Measurements from ENCODE around the gene GLTP.

GLTP gene

DNA sequence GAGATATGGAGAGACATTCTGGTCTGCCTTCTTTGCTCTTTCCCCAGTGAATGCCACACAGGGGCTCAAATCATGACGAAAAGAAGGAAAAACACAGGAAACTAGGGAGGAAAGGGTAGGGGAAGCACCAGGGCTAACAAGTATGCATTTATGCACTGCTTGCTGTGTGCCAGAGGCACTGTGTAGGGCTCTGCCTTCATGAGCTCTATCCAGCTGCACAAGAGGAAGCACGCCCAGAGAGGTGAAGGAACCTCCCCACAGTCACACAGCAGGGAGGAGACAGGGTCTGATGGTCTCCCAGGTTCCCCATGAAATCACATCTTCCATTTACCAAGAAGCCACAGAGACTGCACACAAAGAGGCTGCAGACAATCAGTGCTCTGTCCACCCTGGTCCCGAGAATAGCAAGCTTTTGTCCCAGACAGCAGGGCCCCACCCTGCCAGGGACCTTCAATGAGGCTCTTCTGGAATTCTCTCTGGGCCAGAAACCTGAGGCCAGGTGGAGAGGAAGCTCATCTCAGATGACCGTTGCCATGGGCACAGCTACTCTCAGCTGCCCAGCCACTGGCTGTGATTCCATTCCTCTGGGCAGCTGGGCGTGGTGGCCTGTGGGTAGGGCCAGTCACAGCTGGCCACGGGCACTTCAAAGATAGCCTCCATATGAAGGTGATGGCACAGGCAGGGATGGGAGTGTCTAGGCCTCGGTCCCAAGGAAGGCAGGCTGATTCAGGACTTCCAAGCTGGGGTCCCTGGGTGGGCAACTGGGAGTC, 39.9 kb downstream of the GLTP start:
- no peak for DNase-seq

- DNase-seq = no peak
Observed at GRCh38 chr12:109839444-109839843, 40.9 kb downstream of the GLTP start.

DNA sequence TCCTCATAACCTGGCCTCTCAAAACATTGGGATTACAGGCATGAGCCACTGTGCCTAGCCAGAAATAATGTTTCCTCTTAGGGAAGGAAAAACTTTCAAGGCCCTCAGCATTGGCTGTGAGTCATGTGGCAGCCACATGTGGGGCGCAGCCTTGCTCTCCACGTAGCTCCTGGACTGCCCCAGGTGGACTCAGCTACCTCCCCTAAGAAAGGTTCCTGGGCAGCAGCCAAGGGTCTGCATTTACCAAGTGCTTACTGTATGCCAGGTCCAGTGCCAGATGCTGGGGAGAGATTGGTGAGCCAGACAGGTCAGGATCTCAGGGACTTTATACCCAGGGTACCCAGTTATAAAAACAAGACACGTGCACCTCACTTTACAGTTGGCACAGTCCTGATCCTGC, 43.4 kb downstream of the GLTP start:
- DNase-seq = no peak

- DNase-seq = no peak
Observed at GRCh38 chr12:109835827-109836226, 44.5 kb downstream of the GLTP start.

DNA sequence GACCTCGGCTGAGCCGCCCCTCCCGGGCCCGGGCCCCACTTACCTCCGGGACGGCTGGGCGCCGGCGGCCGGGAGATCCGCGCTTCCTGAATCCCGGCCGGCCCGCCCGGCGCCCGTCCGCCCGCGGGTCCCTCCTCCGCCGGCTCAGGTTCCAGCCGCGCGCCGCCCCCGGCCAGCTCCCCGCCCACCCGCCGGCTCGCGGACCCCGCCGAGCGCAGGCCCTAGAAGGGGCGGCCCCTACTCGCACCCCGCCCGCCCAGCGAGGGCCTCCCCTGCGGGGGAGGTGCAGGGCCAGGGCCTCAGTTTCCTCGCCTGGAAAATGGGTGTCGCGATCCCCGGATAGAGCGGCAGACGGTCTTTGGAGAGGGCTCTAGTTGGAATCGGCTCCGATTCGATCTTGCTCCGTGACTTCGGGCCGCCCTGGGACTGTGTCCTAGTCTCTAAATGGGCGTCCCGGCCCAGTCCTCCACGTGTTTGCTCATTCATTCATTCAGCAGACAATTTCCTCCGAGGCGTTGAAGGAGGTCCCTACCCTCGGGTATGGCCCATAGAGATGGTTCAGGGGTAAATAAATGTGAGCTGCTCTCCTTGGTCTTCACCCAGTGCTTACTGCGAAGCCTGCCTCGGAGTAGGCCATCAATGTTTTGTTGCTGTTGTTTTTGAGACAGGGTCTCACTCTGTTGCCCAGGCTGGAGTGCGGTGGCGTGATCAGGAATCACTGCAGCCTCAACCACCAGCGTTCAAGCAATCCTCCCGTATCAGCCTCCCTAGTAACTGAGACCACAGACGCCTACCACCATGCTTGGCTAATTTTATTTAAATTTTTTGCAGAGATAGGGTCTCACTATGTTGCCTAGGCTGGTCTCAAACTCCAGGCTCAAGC, 46.8 kb downstream of the GLTP start, which contains the start of gene TRPV4:
Gene TRPV4 (minus strand): TSS at position 92 of the 883 bp plus-strand sequence. CDS start 18,602 bp downstream, outside the sequence.
- no peak for DNase-seq

DNA sequence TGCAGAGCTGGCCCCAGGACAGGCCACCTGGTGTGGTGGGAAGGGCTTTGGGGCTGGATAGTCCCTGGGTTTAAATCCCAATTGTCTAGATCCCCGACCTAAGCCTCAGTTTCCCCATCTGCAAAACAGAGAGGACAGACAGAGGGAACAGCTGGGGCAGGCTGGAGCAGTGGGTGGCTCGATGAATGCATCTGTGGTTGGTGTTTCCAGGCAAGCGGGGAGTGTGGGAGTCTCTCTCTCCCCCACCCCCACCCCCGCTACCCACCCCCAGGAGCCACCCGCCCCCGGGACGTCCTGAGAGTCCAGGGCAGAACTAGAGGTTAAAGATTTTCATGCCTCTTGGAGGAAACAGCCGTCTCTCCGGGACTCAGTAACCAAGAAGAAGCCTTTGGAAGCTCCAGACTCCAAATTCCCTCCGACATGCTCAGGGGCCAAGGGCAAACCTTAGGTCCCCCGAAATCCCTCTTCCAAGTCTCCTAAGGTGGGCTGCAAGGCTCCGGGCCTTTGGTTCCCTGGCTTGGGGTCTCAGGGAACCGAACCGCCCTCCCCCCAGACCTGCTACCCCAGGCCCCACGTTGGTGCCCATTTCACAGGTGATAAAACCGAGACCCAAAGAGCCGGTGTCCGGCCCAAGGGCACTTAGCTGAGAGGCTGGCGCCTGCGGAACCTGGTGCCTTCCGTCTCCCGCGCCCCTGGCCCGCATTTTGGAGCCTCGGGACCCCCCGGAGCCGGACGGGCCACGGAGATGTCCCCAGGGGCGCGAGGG, 47.6 kb downstream of the GLTP start:
- no peak for DNase-seq

GRCh38 chr12:109831929-109832328, 48.4 kb downstream of the GLTP start:
- DNase-seq = no peak

DNA sequence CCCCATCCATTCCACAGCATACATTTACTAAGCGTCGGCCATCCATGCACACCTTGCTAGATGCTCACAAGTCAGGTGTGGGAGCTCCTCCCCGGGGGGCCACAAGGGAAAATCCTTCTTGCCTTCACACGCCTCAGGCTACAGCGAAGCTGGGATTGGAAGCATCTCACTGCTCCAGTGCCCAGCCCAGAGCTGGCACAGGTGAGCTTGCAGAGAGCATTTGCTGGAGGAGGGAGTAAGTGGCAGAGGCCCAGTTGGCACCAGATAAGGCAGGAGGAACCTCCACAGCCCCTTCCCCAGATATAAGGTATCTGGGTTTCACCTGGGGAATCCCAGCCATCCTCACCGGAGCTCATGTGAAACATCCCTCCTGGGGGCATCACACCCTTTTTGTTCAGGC, 49.0 kb downstream of the GLTP start:
- DNase-seq = no peak

DNA sequence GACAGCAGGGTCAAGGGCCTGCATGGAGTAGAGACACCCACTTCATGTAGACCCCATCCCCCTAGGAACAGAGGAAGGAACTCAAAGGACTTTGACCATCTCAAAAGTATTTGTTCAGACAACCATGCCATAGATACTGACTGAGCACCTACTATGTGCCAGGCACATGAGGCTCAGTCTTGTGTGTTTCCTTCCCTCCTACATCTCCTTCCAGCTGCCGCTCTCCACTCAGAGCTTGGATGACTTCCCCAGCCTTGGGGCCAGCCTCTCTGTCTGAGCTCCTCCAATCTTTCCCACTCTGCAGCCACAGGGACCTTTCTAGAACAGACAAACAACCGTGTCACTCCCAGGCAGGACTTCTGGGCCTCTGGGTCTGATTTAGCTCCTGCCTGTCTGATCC, 49.6 kb downstream of the GLTP start:
- DNase-seq = no peak

DNA sequence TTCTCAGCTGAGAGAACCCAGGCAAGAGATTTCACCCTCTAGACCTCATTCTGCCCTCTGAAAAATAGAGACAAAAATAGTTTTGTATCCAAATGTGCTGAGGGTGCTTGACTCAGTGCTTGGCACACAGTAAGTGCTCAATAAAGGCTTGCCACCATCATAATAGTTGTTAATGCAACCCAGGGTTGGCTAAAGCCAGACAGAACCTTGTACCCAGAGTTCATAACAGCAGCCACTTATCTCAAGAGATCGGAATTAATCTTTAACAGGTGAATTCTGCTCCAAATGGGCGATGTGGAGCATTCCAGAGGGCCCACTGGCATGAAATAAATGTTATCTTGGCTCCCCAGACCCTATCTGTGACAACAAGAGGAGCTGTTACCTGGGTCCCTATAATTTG, 50.1 kb downstream of the GLTP start:
- no peak for DNase-seq

DNA sequence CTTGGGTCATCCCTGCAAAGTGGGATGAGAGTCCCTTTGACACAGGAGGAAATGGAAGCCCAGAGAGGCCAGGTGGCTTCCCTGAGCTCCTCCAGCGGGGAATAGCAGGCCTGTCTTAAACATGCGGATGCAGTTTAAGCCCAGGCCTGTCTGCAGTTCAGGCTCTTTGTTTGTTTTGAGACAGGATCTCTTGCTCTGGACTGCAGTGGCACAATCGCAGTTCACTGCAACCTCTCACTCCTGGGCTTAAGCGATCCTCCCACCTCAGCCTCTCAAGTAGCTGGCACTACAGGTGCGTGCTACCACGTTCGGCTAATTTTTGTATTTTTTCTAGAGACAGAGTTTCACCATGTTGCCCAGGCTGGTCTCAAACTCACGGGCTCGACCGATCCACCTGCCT, 50.7 kb downstream of the GLTP start:
- DNase-seq = no peak

GRCh38 chr12:109828754-109829511, 51.4 kb downstream of the GLTP start:
- DNase-seq = no peak

- peak; percentile 23 to 79 for DNase-seq
Observed at GRCh38 chr12:109827566-109828550, 52.5 kb downstream of the GLTP start.

DNA sequence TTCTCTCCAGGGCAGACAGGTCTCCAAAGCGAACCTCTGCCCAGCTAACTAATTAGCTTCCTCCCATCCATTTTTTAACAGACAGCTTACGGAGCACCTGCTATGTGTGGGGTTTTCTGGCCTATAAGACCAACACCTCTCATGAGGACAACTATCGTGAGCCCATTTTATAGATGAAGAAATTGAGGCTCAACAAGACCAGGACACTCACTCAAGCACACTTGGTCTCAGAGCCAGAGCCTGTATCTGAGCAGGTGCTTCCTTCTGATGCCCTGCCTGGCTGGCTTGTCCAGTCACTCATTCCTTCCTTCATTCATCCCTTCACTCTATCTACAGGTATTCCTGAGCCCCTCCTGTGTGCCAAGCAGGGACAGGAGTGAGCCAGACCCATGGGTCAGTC, 53.3 kb downstream of the GLTP start:
- DNase-seq = no peak

DNA sequence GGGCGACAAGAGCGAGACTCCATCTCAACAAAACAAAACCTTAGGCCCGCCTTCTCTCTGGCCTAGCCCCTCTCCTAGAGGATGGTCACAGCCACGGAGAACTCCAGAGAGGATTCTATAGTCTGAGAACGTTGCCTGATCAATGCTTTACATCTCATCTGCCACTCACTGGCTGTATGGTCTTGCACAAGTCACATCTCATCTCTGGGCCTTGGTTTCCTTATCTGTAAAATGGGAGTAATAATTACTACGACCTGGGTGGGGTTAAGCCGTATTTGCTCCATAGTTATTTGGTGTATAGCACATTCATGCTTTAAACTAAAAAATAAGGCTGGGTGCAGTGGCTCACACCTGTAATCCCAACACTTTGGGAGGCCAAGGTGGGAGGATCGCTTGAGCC, 55.6 kb downstream of the GLTP start:
- DNase-seq = no peak

- DNase-seq = no peak
Observed at GRCh38 chr12:109822951-109823411, 57.4 kb downstream of the GLTP start.

- no peak for DNase-seq
Observed at GRCh38 chr12:109822416-109822815, 57.9 kb downstream of the GLTP start.

DNA sequence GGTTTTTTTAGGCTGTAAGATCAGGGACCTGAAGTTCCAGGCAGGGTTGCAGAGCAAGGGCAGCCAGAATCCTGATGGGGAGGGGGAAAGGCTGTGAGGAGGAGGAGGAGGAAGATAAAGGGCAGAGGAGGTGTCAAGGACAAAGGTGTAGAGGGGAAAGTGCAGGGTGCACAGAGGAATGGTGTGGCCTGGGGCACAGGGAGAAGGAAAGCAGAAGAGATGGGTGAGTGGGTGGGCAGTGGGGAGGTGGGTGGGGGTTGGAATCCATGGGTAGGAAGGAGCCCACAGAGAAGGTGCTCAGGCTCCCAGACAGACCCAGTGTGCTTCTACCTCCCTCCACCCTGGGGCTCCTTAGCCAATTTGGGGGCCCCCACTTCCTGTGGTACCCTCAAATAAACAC, 58.4 kb downstream of the GLTP start:
- DNase-seq = no peak

GRCh38 chr12:109820816-109821381, 59.4 kb downstream of the GLTP start:
- no peak for DNase-seq

- DNase-seq = no peak
Observed at GRCh38 chr12:109818905-109819500, 61.3 kb downstream of the GLTP start.
